HG03571 (cell line): ENCODE results near the gene CACNG7.

Experiments used
- ATAC-seq: cut with Tn5 transposase; IDR thresholded peaks from one replicate; pipeline ENCODE4 v1.9.1; 2021; ENCODE audit not compliant: unreplicated experiment

CACNG7 gene

DNA sequence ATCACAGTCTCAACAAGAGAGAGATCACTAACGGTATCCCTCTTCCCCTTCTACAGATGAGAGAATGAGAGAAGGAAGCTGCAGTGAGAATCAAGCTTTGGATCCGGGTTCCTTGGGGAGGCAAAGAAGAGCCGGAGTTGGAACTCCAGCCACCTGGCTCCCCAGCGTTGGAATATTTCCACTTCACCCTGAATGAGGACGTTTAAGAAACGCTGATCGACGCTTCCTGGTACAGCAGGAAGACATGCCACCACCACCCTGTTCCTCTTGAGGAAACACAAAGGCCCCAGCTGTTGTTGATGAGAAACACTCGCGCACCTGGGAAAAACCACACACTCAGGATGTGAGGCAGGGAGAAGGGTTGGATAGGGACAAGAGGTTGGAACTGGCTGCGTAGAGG lies 42.4 kb downstream of the CACNG7 start:
- ATAC-seq = no peak

DNA sequence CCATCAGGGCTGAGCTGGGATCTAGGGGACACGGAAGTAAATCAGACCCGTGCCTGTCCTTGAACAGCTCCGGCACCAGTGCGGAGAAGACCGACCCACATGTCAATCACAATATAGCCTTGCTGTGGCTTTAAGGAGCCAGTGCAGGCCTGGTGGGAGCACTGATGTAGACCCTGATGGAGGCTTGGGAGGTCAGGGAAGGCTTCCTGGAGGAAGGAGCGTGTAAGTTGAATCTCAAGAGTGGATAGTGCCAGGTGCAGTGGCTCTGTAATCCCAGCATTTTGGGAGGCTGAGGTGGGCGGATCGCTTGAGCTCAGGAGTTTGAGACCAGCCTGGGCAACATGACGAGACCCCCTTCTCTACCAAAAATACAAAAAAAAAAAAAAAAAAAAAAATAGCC lies 42.9 kb downstream of the CACNG7 start:
- ATAC-seq = no peak

DNA sequence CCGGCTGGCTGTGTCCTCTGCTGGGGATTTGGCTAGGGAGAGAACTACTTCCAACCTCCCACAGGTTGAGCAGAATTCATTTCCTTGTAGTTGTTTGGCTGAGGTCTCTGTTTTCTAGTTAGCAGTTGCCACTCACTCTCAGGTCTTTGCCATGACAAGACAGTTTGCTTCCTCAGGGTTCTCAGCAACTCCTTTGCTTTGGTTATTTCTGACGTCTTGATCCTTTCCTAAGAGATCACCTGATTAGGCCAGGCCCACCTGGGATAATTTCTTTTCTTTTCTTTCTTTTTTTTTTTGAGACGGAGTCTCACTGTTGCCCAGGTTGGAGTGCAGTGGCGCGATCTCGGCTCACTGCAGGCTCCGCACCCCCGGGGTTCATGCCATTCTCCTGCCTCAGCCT lies 44.3 kb downstream of the CACNG7 start:
- no peak for ATAC-seq

DNA sequence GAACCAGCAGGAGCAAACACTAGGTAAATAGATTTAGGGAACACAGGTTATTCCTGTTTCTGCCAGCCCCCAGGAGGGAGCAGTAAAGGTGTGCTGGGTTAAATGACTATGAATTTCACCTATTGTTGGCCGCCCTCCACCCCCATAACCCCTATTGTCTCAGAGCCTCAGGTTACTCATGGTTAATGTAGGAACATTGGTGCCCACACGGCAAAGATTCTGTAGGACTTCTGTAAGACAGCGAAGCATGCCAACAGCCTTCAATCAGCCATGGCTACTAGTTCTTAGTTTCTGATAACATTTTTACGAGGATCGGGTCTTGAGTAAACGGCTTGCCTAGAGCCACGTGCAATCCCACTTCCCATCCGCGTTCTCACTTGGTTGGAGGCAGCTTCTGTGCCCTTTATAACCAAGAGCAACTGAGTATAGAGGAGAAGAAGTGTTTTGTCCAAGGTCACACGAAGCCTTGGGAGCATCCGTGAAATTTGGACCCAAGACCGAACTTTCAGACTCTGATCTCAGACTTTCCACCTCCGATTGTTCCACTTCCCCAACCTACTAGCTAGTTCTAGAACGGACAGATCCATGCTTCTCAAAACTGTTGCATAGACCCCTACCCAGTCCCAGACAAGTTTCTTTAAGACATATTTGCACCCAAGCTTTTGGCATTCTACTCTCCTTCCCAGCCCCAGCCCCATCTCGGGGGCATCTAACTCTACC lies 48.5 kb downstream of the CACNG7 start:
- no peak for ATAC-seq

DNA sequence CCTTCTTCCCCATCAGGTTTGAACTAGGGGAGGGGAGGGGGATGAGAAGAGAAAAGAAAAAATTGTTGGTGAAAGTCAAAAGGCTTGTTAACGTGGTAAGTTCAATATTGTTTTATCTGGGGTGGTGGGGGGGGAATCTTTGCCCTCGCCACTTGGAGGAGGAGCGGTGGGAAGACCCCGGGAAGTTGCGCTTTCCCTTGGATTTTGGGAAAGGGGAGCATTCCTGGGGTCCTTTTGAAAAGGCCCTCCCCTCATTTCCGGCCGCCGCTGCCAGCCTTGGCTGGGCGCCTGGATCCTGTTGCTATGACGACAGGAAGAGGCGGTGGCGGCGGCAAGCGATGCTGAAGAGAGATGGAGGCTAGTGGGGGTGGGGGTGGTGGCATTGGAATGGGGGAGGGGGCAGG lies 49.1 kb downstream of the CACNG7 start:
- ATAC-seq = no peak

DNA sequence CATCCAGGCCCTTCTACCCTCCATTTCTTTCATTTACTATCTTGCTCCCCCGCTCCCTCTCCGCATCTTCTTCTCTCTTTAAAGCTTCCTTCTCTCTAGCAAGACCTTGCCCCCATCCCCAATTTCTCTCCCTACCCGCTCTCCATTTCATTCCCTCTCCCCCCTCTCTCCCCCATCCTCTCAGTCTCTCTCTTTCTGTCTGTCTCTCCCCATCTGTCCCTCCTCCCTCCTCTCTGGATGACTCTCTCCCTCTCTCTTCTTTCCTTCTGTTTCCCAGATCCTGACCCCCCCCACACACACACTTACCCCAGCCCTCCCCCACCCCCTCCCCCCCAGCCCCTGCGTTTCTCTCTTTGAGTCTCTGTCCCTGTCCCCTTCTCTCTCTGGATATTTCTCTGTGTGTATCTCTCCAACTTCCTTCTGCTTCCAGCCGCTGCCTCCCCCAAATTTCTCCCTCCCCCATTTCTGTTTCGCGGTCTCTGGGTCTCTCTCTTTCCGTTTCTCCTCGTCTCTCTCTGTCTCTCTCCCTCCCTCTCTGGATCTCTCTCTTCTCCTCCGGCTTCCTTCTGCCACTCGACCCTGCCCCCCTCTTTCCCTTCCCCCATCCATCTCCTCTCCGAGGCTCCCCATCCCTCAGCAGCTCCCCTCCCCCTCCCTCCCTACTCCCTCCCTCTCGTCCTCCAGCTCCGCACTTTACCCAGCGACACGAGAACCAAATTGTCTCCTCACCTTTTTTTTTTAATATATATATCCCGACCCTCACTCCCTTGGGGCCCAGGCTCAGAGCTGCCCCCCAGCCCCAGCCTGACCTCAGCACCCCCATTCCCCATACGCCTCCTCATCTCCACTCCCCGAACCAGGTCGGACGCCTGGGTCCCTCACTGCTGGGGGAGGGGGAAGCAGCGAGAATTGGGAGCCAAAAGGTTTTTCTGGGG lies 50.0 kb downstream of the CACNG7 start:
- ATAC-seq = no peak

DNA sequence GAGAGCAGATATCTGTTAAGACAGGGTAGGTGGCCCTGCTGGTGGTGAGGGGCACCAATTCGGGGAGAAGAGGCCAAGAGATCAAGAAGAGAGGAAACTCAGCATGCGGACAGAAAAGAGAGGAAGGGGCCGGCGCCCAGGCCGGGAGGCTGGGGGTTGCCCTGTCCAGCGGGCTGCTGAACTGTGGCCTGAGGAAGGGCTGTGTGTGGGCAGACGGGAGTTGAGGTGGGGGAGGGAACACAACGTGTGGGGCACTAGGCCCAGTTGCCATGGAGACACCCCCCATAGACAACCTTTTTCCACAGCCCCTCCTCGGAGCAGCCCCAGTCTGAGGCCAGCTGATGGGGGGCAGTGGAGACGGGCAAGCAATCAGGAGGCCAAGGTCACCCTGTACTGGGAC lies 51.1 kb downstream of the CACNG7 start:
- no peak for ATAC-seq

DNA sequence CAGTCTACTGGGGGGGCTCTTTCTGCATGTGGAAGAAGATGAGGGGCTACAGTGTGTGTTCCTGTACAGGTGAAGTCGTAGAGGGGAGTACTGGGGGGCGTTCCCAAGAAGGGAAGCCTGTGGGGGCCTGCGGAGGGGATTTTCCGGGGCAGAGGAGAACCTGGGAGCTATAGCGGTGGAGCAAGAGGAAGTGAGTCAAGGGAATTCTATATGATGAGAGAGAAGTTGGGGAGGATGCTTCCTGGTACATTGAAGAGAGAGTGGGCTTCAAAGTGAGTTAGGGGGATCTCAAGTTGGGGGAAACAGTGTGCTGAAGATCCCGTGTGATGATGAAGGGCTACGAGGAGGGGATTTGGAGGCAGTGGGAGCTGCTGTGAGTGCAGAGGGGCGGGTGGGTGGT lies 51.8 kb downstream of the CACNG7 start:
- no peak for ATAC-seq

DNA sequence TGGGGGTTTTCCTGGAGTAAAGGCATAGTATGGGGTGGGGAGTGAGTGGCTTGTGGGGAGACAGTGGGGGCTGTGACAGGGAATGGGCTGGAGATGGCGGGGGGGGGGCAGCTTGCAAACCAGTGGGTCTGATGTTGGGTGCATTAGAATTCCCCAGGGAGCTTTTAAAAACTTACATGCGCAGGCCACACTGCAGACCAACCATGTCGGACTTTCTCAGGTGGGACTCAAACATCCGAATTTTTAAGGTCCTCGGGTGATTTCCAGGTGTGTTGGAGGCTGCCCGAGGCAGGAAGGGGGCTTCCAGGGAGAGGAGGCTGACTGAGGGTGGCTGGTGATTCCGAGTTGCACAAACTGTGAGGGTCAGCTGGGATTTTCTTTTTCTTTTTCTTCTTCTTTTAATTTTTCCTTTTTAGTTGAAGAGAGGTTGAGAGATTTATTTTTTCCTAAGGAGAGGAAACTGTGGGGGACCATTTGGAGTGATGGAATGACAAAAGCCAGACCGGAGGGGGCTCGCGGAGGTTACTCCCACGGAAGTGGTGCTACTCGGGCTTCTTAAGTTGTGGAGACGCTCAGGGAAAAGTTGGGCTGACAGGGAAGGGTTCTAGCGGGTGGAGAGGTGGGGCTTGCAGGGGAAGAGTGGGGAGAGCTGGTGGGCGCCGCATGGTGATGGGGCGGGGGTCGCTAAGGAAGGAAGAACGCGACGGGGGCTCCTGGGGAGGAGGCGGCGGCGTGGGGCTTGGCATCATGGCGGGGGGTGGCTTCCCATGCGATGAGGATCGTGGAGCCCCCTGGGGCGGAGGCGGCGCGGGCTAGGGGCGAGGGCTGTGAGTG lies 52.7 kb downstream of the CACNG7 start:
- no peak for ATAC-seq

DNA sequence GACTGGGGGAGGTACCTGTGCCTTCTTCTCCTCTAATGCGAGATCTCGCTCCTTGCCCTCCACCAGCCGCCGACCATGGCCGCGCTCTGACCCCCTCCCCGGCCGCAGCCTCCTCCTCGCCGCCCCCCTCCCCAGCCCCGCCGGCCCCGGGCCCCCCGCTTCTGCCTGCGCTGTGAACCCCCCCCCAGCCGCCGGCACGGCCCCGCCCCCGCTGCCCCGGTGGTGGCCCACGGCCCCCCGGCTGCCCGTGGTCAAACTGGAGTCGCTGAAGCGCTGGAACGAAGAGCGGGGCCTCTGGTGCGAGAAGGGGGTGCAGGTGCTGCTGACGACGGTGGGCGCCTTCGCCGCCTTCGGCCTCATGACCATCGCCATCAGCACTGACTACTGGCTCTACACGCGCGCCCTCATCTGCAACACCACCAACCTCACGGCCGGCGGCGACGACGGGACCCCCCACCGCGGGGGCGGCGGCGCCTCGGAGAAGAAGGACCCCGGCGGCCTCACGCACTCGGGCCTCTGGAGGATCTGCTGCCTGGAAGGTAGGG lies 53.9 kb downstream of the CACNG7 start, which contains the start of gene CACNG8:
Gene CACNG8 (plus strand): TSS at position 51 of the 545 bp plus-strand sequence.
- ATAC-seq = no peak

DNA sequence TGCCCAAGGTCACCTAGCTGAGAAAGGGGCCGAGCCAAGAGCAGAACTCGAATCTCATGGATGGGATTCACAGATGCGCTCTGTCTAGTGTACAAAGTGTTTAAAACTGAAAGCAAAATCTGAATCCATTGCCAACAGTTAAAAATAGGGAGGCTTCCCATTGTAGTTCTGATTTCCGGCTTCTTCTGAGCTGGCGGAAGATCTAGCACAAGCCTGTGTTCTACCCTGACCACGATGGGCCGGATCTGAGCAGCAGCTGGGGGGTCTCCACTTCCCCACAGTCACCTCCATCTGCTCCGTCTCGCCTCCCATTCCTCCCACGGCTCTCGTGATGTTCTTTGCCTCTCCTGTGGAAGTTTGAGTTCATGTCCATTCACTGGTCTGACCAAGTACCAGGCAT lies 56.0 kb downstream of the CACNG7 start:
- no peak for ATAC-seq

DNA sequence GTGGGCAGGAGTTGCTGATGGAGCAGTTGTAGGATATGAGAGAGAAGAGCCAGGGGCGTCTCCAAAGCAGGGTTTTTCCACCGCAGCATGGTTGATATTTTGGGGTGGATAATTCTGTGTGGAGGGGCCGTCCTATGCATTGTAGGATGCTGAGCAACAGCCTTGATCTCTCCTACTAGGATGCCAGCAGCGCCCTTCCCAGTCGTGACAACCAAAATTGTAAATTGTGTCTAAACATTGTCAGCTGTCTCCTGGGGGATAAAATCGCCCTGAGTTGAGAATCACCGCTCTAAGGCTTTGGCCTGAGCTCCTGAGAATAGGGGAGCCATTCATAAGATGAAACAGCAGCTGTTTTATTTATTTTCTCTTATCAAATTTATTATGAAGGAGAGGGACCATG lies 57.9 kb downstream of the CACNG7 start:
- no peak for ATAC-seq

DNA sequence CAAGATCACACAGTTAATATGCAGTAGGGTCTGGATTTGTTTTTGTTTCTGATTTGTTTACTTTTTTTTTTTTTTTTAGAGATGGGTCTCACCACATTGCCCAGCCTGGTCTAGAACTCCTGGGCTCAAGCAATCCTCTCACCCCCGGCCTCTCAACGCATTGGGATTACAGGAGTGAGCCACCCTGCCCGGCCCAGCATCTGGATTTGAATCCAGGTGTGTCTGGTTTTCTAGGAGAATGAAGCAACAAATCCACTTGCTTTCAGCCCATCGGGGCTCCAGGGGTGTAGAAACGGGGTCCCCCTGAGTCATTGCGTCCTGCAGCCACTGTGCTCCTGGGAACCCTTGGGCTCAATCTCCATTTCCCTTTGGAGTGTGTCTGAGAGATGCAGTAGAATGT lies 60.3 kb downstream of the CACNG7 start:
- ATAC-seq = no peak

DNA sequence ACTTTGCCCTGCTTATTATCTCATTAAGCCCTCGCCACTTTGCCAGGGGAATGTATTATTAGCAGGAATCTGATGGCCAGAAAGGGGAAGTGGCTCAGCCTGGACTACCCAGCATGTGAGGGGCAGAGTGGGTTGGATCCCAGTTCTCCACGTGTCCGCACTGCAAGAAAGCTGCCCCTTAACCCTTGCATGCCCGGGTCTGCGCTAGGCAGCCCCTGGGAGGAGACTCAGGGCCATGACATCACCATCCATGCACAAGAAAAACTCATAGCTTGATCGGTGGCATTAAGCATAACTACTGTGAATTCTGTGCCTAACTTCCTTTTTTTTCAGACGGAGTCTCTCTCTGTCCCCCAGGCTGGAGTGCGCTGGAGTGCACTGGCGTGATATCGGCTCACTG lies 62.6 kb downstream of the CACNG7 start:
- ATAC-seq = no peak

DNA sequence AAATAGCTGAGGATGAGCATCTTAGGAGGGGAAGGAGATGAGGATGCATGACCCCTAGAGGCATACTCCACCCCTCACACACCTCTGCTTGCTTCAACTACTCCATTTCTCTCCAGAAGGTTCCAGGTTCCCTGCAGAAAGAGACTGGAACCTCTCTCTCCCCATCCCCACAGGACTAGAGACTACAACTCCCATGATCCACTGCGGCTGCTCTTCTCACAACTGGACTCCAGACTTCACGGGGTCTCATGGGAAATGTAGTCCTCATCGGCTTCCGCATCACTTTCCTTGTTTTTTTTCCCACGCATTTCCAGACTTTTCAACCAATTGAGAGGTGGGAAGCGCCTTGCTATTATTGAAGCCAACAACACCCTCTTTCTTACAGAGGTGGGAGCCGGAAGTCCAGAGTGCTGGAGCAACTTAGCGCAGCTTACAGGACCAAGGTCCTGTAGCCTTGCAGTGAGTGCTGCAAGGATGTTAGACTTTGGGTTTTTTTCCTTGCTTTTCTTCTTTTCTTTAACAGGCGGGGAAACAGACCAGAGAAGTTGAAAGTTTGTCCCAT lies 68.4 kb downstream of the CACNG7 start:
- no peak for ATAC-seq

DNA sequence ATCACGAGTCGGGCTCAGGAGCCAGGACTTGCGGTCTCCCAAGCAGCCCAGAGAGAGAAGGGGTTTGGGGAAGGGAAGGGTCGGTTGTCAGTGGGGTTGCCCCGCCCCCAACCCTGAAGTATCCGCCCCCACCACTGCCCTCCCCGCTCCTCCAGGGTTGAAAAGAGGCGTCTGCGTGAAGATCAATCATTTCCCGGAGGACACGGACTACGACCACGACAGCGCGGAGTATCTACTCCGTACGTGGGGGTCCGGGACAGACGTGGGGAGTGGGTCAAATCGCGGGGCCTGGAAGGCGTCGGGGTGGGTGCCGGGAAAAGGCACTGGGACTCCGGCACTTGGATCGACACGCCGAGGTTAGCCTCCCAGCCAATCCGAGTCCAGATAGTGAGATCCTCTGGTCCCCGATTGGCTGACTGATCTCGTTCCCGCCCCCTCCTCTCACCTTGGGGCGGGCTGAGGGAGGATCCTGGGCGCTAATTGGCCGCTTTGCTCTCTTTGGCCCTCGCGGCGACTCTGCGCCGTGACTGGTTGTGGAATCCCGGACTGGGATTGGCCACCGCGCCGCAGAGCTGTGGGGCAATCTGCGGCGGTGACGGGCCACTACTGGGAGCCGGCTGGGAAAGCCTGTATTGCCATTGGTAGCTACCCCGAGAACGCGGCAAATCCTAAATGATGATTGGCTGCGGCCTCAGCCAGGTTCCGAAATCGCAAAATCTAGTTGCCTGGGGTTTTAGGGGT lies 69.1 kb downstream of the CACNG7 start:
- ATAC-seq = no peak

DNA sequence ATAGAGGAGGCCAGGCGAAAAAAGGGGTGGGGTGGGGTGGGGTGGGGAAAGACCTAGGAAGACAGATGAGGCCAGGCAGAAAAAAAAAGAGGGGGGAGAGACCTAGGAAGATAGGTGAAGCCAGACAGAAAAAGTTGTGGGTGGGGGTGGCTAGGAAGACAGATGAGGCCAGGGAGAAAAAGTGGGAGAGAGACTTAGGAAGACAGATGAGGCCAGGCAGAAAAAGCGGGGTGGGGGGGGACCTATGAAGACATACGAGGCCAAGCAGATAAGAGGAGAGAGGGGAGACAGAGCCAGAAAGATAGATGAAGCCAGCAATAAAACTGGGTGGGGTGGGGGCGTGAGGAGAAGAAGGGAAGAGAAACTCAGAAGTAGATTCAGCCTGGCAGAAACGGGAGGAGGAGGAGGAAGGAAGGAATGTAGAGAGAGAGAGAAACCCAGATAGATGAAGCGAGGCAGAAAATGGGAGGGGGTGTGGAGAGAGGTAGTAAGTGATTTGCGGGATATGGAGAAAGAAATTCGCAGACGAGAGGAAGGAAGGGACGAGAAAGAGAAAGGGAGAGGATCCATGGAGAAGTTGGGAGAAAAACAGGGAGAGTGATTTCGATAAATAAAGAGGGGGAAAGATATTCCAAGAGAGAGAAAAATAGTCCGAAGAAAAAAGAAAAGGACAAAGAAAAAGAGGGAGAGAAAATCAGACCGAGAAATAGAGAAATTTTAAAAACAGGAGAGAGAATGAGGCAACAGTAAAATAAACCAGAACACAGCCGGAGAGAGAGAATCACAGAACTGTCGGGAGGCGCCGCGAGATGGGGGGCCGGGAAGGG lies 70.1 kb downstream of the CACNG7 start:
- no peak for ATAC-seq

DNA sequence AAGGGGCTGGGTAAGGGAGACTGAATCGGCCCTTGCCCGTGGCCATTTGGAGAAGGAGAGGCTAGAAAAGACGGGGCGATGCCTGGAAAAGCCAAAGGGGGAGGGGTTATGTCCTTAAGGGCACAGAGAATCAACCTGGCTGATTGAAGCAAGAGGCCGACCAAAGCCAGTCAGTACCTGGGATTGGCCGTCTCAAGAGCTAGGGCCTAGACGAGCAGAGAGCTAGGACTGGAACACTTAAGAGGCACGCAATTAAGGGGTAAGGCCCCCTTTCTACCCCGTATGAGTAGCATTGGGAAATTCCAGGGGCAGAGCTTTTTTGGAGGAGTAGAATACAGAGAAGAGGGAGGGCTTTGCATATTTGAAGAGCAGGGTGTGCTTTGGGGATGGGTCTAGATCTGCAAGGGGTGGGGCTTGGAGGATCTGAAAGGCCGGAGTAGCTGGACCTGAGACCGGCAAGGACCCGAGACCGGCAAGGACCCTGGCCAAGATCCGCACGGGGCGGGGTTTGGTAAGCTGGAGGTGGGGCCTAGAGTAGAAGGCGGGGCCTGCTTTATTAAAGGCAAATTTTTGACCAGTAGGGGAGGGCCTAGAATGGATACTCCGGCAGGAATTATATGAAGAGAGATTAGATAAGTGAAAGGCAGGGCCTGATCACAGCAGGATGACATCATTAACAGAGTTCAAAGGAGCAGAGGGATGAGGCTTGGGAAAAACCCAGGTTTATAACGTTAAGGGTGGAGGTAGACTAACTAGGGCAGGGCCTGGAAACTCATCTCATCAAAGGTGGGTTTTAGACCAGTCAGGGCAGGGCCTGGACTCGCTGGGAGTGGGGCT lies 71.7 kb downstream of the CACNG7 start:
- ATAC-seq = no peak
